NCI-H1694 (cell line): ENCODE data around the gene B3GNT9.

Experiments used
- DNase-seq: peaks from one replicate; lab custom pipeline; 2025; lab: John Stamatoyannopoulos, UW

The B3GNT9 gene

GRCh38 chr16:67185651-67186134 is 34.9 kb upstream of the B3GNT9 start:
- no peak for DNase-seq

DNA sequence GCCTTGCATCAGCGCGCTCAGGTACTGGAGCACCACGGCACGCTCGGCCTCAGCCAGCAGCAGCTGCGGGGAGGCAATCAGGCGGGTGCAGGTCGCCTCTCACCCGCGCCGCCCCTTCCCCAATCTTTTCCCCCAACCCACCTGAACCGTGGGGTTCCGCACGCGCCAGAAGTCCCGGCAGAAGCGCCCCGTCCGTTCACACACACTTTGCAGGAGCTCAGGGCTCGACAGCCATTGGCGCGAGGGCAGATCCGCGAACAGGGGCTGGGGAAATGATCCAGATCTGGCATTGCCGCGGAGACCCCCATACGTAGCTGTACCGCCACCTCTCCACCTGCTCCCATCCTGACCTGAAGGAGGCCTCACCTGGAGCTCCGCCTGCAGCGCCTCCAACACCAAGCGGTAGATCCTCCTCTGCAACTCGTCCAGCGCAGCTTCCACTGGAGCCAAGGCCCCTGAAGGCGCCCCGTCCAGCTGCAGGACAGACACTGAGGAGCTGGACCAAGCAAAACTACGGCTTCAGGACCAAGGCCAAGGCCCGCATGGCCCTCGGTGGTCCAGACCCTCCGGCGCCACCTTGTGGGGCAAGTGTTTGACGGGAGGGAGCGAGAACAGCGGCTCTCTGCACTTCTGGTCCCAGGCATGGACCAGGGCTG is 34.3 kb upstream of the B3GNT9 start:
- peak; percentile 24 for DNase-seq

GRCh38 chr16:67184453-67184994 is 33.7 kb upstream of the B3GNT9 start:
- no peak for DNase-seq

DNA sequence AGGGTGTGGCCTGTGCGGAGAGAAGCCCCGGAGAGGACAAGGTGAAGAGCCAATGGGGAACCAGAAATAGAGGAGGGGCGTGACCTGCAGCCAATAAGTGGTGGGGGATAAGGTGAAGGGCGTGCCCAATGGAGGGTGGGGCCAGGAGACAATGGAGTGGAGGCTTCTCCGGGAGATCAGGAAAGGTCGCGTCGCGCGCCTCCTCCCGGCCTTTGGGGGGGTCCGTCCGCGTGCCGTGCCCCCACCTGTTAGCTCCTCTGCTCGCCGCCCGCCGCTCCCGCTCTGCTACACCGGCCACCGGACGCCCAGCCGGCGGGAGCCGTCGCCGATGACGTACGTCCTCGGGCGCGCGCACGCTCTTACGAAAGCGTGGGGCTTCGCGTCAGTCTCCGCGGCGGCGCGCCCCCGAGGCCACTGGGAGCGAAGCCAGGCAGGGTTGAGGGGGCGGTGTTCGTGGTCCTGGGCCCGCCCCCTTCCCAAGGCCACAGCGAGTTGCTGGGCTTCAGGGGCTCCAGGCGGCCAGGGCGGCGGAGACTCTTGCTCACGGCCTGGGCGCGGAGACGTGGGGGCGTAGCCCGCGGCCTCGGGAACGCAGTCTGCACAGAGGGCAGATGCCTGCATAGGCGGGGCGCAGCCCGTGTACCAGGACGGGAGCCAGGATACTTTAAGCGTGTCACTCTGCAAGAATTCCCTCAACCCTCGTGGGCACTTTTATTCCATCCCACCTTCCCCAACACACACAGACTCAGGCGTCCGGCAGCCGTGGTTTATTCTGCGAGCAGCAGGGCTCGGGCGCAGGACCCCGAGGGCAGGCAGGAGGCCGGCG is 33.0 kb upstream of the B3GNT9 start, which contains the start of gene MATCAP1:
TSS of gene MATCAP1 (minus strand) at position 337 of the 826 bp plus-strand sequence. CDS start 3,353 bp downstream, outside the sequence.
- DNase-seq, result peak; percentile 95

- DNase-seq, result no peak
Observed at GRCh38 chr16:67183284-67183626, 32.5 kb upstream of the B3GNT9 start.

- no peak for DNase-seq
Observed at GRCh38 chr16:67182288-67182687, 31.5 kb upstream of the B3GNT9 start.

GRCh38 chr16:67181346-67181745 is 30.5 kb upstream of the B3GNT9 start:
- no peak for DNase-seq

GRCh38 chr16:67180166-67180565 is 29.4 kb upstream of the B3GNT9 start:
- DNase-seq, result no peak

- no peak for DNase-seq
Observed at GRCh38 chr16:67179421-67180080, 28.8 kb upstream of the B3GNT9 start.

DNA sequence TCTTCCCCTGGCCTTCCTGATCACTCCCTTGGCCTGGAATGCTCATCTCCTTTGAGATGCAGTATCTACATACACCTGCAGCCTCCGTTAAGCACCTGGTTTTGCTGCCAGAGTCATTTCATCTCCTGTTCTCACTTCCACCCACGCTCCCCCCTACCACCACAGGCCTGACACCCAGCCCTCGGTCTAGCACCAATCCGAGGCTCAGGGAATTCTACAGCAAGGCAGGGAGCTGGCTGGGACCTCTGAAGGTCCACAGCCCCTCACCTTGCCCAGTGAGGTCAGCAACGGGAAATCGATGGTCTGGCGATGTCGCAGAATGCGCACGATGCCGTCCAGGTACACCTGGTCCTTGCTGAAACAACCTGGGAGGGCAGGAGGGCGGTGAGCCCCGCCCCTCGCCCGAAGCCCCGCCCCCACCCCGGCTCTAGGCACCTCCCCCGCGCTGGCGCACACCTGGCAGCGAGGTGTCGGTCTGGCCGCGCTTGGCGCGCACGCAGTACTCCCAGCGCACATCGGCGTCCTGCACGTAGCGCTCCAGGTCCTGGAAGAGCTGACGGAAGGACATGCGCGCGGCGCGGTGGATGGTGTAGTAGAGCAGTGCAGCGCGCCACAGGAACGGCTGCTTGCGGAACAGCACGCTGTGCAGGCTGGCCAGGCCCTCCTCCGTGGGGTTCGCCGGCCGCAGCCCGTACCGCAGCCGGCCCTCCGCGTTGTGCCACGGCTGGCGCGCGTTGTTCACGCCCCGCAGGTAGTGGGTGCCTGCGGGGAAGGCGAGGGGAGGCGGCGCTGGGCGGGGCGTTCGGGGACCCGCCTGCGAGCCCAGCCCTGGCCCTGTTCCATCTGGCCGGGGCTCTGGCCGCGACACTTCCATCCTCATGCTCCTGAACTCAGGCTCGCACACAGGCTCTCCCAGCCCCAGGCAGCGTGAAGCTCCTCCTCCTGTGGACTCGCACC is 27.2 kb upstream of the B3GNT9 start:
- DNase-seq, result no peak

- no peak for DNase-seq
Observed at GRCh38 chr16:67176662-67177061, 25.9 kb upstream of the B3GNT9 start.

DNA sequence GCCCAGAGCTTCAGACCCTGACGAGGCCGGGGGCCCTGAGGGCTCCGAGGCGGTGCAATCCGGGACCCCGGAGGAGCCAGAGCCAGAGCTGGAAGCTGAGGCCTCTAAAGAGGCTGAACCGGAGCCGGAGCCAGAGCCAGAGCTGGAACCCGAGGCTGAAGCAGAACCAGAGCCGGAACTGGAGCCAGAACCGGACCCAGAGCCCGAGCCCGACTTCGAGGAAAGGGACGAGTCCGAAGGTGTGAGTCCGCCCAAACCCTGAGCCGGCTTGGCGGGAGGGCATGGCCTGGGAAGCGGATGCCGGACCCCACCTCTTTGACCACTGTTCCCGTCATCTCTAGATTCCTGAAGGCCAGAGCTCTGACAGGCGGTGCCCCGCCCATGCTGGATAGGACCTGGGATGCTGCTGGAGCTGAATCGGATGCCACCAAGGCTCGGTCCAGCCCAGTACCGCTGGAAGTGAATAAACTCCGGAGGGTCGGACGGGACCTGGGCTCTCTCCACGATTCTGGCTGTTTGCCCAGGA is 24.0 kb upstream of the B3GNT9 start:
- no peak for DNase-seq

GRCh38 chr16:67173808-67174705 is 23.3 kb upstream of the B3GNT9 start:
- DNase-seq, result peak; percentile 50

DNA sequence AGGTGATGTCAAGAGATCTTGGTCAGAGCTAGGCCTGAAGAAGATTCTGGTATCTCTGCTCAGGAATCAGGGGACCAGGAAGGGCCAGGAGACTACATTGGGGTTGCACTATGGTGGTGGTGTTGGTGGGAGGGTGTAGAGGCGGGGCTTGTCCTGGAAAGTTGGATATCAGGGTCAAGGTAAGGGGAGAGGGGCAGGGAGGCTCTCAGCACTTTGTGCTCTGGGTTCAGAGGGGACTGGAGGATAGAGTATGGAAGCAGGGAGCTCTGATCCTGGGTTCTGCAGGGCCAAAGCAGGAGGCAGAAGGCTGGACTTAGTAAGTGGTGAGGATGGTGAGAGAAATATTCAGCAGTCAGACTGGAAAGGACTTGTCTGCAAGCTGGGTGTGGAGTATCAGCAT is 22.5 kb upstream of the B3GNT9 start:
- no peak for DNase-seq

DNA sequence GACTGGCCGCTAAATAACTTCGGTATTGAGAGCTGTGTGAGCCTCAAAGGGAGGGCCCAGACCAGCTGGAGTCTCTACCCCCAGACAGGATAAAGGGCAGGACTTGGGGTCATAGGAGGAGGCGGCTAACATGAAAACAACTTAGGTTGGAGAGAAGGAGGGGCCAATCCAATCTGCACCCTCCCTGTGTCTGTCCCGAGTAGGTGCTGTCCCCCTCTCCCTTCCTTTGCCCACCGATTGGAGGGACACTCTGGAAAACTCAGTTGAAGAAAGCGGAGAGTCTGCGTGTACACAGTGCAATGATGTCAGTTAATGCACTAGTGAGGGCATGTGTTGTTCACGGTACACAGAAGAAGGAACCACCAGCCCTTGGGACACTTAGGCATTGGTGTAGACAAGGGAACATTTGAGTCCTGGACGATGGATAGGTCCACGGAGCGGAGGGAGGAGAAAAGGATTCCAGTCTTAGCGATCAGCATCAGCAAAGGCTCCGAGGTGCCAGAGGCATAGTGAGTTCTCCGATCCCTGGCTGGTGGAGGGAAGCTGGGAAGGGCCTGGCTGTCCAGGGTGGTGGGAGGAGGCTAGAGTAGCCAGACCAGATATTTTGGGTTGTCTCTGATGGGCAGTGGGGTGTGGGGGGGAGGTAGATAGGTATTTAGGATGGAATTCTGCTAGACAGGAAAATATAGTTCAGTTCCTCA is 20.3 kb upstream of the B3GNT9 start:
- DNase-seq, result no peak

GRCh38 chr16:67170168-67170948 is 19.6 kb upstream of the B3GNT9 start, which contains the start of gene NOL3:
NOL3 (plus strand) TSS chr16:67170538.
- DNase-seq, result peak; percentile 75

- DNase-seq, result peak; percentile 56
Observed at GRCh38 chr16:67169642-67170167, 18.9 kb upstream of the B3GNT9 start.

DNA sequence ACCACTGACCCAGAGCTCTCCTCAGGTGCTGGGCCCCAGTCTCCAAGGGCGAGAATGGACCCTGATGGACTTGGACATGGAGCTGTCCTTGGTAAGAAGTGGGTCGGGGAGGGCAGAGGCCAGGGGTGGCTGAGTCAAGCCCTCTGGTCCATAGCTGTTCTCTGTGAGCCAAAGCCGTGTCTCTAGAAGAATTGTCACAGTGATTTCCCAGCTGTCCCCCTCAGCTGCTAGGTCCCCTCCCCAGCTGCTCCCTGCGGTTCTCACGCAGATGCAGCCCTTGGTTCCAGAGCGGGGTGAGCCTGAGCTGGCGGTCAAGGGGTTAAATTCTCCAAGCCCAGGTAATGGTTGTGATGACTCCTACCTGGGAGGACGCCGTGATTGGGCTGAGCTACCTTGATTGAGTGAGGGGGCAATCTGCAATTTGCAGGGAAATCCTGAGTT is 18.2 kb upstream of the B3GNT9 start:
- no peak for DNase-seq
